HG03060 (cell line): Measurements from ENCODE around the gene ULK3.

ENCODE experiments used
- ATAC-seq: cut with Tn5 transposase; IDR thresholded peaks from one replicate; pipeline ENCODE4 v1.9.1; 2021; ENCODE audit warnings: low read depth, moderate number of reproducible peaks; ENCODE audit not compliant: unreplicated experiment

Gene ULK3

DNA sequence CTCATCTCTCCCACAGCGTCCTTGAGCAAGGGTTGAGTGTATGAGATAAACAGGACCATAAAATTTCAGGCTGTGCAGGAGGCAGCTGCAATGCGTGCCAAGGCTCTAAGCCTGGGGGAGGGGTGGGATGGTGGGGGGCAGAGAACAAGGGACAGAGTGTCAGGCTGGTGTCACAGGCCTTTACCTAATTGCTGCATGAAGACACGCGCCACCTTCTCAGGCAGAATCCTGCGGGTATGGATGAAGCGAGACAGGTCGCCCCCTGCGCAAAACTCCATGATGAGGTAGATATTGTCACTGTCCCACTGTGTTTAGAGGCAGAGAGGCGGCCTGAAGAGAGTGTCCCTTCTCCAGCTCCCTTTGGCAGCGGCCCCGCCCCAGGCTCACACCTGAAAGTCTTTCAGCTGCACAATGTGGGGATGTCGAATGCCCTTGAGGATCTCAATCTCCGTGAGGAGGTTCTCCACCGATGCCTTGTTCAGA, 1.0 kb downstream of the ULK3 start:
- ATAC-seq = no peak

DNA sequence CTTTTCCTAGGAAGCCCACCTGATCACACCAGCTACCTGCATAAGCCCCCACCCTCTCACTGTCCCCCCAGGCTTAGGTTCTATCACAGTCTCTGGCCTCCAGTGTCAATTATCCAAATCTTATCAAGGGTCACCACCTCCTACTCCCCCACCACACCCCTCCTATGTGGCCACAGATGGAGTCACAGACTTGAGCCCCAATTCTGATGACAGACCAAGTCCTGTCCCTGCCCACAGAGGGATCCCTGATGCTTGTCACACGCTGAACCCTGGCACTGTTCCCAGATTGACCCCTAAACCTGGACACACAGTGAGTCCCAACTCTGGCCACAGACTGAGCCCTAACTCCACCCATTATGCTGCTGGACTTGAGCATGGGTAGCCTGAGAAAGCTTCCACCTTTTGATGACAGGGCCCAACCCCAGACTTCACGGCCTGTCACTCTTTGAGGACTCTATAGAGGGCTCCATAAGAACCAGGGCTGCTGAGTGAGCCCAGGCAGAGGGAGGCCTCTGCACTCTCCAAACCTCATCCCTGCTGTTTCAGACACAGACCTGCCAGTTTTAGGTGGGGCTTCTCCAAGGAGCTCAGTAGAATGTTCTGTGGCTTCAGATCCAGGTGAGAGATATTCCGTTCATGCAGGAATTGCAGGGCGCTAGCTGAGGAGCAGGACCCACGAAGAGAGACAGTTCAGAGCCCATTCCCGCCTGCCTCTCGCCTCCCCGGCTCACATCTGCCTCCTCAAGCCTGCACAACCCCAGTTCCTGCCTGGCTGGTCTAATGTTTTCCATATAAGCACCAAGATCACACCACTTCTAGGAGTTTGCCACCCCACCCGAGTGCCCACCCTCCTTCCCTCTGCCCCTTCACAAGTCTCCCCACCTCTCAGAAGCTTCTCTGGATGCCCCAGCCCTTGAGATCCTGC, 1.8 kb downstream of the ULK3 start:
- no peak for ATAC-seq

DNA sequence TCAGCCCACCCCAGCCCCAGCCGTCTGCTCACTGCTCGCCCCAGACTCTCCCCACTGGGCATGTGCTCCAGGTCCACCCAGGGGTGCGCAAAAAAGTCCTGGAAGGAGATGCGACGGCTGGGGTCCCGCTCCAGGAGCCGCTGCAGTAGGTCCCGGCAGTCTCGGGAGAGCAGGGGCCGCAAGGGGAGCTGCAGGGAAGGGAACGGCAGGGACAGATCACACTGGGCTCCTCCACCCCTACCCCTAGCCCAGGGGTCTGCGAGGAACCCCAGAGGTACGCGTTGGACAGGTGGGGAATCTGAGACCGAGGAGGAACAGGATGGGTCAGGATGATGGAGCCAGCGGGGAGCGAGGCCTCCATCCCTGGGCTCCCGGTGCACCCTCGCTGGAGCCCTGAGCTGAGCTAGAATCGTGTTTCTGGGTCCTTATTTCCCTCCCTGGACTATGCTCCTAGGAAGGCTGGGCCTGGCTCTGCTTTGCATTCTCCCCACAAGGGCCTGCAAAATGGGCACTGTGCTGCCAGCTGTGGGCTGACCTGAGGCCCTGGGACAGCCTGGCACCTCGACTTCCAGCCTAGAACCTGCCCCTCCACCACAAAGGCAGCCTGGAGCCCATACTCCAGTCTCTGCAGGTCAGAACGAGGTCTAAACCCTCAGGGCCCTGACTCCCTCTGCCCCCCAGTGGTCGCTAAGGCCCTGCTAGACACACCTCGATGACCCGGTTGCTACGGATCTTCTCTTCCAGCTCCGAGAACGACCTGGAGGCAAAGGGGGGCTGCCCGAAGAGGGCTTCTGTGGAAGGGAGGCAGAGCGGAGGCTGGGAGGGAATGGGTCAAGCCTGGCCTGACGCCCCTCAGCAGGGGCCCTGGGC, 3.2 kb downstream of the ULK3 start:
- ATAC-seq = no peak

DNA sequence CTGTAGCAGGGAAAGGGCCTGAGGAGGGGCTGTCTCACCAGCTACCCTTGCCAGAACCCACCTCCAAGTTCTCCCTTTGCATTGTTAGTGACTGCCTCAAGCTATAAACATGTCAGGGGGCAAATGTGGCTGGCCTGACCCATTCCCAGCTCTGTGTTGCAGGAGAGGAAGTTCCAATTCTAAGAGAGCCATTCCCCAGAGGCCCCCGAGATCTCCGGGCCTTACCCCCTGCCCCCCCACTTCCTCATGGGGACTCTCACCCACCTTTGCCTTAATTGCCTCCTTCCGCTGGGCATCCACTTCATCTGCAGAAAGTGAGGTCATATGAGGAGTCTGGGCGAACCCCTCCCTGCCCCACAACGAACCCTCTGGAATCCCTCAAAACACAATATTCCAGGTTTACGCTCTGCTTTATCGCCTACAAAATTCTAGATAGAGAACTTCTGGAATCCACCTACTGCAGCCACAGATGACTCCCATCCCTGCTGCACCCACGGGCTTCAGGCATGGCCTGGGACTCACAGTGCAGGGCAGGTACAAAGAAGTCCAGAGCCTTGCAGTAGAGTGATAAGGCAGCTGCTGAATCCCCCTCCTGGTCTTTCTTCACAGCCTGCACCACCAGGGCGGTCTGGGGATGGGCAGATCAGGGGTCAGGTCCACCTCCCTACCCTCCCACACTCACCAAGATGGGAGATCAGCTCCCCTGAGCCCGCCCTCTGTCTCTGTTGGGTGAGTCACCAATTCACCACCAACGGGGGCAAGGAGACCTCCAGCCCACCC, 4.0 kb downstream of the ULK3 start:
- ATAC-seq = no peak

DNA sequence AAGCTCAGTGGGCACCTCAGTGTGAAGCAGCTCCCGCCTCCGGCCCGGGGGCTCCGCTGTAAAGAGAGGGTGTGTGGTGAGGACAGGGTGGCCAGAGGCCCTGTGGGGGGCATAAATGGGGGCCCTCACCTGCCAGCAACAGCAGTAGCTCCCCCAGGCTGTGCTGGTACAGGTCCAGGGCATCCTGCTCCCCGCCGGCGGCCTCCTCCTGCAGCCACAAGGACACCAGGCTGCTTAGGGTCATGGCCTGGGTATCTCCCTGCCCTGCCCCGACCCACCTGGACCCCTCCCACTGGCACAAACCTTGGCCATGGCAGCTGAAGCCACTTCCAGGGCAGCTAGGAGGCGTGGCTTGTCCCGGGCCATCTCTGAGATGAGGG, 4.8 kb downstream of the ULK3 start:
- ATAC-seq = no peak

DNA sequence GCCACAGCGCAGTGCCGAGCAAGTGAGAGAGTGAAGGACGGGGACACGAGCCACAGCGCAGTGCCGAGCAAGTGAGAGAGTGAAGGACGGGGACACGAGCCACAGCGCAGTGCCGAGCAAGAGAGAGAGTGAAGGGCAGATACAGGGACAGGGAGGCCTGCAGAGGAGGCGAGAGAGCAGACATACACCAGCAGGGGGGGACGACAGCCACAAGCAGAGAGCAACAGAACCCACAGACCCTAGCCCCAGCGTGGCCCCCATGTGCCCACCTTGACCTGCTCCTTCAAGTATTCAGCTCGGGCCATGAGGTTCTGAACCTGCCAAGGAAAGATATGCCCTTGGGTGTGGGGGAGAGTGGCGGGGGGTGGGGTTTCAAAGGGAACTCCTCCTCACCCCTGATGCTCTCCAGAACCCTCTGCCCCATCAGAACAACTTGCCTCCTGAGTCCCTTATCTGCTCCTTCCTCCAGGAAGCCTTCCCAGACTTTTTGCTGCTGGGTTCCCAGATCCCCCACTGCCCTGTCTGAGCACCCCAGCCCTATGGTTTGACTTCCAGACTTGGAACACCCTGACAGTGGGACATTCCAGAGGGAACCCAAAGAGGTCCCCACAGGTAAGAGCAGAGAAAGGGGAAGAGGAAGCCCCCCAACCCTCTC, 5.3 kb downstream of the ULK3 start:
- no peak for ATAC-seq

DNA sequence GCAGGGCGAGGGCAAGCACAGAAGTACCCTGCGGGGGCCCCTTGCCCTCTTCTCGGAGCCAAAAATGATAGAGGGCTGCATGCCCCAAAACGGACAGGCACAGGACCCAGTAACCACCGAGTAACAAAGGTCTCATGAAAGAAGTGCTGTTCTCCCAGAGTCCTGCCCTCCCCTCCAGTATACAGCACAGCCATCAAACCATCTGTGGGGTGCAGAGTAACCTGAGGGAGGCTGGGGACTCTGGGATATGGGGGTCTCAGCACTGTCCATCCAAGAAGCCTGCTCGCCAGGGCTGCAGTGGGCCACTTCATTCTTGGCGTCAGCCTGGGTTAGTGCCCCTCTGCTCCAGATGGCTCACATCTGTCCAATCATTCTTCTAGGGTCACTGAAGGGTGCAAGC, 6.1 kb downstream of the ULK3 start:
- no peak for ATAC-seq

DNA sequence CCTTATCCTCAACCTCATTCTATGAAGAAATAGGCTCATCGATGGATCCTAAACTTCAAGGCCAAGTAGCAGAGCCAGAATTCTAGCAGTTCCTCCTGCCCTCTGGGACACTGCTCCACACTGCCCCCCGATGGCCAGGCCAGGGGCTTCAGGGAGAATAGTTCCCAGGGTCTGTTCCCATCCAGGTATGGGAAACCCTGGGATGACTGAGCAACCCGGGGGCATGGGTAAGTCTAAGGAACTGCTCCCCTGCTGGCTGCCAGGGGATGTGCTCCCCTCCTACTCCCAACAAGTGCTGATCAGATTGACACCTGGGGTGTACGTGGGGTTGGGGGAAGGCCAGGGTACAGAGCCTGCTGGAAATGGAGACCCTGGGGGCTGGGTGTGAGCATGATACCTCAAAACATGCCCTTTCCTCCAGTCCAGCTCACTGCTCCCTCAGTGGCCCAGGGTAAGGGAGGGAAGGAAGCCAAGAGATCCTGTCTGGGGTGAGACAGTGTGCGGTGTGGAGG, 7.6 kb downstream of the ULK3 start:
- ATAC-seq = no peak

DNA sequence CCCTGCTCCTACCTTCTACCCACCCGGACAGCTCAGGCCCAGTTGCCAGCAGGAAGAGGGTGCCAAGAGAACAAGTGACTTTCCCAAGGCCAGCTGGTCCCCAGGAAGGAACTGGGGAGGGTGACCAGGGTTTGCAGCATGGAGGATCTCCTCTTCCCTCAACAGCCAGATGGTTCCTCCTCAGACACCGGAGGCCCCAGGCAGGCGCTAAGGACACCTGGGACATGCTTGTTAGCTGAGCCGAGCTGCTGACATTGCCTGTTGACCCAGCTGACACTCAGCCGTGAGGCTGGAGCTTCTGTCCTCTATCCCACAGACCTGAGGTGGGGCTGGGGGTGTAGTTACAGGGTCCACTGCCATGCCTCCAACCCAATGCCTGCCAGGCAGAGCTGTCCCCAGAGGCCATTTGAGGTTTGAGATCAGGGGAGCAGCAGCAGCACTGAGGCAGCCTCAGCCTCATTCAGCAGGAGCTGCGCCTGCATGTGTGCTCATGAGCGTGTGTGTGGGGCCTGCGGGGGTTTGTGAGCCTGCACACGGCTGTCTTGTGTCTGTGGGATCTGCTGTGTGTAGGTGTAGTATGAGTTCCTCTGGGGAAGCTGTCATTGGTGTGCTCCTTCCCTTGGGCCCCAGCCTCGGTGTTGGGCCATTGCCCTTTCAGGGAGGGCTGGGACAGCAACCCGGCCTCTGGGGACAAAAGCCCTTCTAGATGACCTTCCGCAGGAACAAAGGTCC, 9.4 kb downstream of the ULK3 start:
- no peak for ATAC-seq

DNA sequence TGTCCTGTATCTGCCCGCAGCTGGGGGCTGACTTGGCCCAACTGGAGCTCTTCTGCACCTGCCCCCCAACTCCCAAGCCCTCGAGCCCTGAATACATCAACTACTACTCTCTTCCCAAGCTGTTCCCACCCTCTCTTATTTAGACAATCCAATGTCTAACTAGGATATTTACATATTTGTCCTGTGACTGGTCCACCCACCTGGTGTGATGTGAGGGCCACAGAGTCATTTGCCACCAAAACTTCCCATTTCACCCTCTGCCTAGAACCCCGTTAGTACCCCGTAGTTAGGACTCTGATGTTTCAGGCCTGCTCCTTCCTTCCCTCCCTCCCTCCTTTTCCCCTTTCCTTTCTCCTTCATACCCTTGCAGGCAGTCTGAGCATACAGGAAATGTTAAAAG, 10.1 kb downstream of the ULK3 start:
- ATAC-seq = no peak

DNA sequence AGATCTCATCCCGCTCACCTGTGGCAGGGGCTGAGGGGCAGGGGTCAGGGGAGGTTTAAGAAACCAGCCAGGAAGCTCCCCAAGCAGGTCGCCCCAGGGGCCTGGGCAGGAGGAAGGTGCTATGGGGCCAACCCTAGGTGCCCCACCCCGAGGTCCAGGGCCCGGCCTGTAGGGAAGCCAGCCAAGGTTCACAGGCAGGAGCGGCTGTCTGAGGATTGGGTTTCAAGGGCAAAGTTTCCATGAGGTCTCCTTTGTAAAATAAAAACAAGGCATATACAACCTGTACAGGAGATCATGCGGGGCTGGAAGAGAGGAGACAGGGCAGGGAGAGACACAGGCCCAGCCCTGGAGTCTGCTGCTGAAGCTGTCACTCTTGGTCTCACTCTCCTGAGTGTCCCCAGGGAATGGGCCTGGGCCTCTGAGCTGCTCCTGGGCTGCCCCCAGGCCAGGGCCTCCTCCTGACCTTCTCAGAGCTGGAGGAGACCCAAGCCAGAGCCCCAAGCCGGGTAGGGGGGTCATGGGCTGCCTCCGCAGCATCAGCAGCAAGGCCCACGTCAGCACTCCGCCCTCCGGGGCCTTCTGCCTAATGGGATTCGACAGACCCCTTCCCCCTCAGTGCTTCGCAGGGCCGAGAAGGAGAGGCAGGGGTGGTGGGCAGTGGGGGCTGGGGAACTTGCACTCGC, 11.0 kb downstream of the ULK3 start:
- ATAC-seq = no peak

DNA sequence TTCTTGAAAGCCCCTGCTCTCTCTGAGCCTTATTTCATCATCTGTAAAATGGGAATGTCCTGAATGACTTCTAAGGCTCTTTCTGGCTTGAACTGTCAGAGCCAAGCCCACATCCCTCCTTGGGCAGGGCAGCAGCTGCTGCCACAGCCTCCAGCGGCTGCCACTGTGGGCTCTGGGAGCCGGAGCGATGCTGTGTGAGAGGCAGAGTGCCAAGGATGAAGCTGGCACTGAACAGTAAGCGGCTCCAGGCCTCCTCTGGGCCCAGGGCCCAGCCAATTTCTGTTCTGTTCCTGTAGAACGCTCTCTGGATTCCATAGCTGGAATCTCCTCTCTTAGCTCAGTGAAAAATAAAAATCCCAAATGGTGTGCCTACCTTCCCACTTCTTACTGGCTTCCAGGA, 12.1 kb downstream of the ULK3 start:
- no peak for ATAC-seq

DNA sequence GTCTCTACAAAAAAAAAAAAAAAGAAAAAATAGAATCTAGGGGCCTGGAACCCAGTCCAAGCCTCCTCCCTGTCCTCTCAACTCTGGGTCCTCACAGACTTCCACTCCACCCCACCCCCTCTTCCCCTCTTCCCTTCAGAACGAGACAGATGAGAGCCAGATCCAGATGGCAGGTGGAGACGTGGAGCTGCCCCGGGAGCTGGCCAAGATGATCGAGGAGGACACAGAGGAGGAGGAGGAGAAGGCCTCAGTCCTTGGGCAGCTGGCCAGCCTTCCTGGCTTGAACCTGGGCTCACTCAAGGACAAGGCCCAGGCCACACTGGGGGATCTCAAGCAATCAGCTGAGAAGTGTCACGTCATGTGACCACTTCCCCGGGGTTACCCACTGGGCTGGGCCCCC, 13.0 kb downstream of the ULK3 start:
- no peak for ATAC-seq

DNA sequence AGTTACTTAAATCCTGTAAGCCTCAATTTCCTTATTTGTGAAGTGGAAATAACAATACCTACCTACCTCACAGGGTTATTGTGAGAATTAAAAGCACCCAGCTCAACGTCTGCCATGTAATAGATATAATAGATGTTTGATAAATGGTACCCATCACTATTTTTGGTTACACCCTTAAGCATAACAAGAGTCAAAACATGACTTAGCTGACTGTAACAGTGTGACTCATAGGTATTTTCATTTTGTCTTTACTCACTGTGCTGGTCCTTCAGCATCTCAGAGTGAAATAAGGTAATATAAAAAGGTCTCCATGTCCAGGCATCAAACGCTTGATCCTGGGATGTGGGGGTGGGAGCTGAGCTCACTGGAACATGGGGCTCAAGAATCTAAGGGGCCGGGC, 13.5 kb downstream of the ULK3 start:
- ATAC-seq = no peak

DNA sequence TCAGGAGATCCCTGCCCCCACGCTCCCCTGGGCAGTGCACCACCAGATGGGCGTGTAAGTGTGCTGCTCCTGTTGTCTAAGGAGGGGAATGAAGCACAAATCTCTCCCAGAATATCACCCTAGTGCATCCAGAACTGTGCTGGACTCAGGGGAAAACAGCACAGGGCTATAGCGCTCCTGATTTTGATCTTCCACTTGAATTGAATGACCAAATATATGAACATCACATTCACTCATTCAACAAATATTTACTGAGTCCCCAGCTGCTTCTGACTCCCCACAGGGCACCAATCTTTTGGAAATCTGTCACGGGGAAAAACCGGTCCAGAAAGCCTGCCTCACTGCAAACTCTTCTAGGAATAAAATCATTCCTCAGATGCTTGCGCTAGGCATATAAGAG, 14.1 kb downstream of the ULK3 start:
- ATAC-seq = no peak

DNA sequence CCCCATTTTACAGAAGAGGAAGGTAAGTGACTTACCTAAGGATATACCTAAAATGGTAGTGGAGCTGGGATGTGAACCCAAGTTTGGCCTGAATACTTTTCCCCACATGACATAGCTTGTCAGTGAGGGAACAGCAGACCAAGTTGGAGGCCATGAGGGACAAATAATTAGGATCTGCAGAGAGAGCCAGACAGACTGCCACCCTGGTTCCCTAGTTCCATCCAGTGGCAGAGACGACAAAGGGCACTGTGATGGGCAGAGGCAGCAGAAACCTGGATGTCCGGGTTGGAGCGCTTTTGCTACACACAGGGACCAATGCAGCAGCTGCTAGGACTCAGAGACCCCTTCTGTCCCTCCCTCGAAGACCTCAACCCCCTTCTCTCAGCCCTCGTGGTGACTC, 15.3 kb downstream of the ULK3 start:
- ATAC-seq = no peak

DNA sequence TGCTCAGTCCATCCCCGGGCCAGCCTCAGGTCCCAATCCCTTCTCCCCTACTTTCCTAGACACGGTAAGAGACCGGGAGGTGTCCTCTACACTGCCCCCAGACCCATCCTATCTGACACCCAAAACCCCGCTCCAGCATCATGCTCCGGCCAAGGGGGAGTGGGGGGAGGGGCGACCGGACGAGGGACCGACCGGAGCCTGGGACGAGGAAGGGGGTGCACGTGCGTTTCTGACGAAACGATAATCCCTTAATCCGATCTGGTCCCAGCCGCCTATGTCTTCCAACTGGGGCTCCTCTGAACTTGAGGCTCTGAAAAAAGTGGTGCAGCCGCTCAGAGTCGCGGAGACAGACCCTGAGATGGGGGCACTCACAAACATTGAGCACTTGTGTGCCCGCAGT, 16.0 kb downstream of the ULK3 start:
- no peak for ATAC-seq

DNA sequence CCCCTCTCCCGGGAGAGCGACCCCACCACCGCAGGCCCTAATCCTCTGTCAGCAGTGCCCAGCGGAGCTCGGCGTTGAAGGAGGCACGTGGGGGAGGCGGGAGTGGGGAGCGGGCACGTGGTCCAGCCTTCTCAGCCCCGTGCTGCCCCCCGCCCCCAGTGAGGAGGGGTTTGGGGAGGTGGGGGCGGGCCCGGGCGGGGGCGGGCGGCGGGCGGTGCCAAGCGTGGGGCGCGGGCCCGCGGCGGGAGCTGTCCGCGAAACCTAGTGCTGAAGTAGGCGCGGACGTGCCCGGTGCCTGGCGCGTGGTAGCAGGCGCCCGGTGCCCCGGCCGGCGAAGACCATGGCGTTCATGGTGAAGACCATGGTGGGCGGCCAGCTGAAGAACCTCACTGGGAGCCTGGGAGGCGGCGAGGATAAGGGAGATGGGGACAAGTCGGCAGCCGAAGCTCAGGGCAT, 16.6 kb downstream of the ULK3 start, which contains the start of gene CPLX3:
Gene CPLX3 (plus strand): TSS at position 264 of the 456 bp plus-strand sequence. CDS start 77 bp downstream, at position 341.
- ATAC-seq = no peak

DNA sequence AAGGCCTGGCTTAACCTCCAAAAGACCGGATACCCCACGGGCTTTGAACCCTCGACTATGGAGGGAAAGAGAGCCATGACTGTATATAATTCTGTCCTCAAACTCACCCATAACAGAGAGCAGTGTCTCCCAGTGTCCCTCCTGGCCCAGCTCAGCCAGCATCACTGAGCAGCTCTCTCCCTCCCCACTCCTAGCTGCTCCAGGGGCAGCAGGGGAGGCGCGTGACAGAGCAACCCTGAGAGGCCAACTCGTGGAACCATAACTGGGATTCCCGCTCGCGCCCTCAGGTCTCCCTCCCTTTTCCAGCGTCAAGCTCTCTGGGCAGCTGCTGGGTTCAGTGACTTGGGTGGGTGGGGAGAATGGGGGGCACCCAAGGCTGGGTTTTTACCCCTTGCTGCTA, 17.1 kb downstream of the ULK3 start:
- no peak for ATAC-seq
